GM20000 (cell line): ENCODE results near the gene MFAP5.

Experiments
- DNase-seq: peaks from one replicate; pipeline ENCODE4 v3.0.0; 2012; ENCODE audit warnings: low spot score
- CTCF ChIP-seq: IDR thresholded peaks from 2 replicates; pipeline ENCODE4 v1.5.1; 2012; ENCODE audit warnings: mild to moderate bottlenecking, control low read depth; ENCODE audit errors: extremely low read depth, missing control alignments

Gene MFAP5

GRCh38 chr12:8672381-8672780 lies 9.8 kb upstream of the MFAP5 start:
- DNase-seq = no peak
- no peak for TF ChIP-seq CTCF

- no peak for DNase-seq
- TF ChIP-seq CTCF = no peak
Observed at GRCh38 chr12:8668441-8668840, 5.8 kb upstream of the MFAP5 start.

GRCh38 chr12:8667270-8667669 lies 4.6 kb upstream of the MFAP5 start:
- no peak for DNase-seq
- no peak for TF ChIP-seq CTCF

GRCh38 chr12:8665759-8666158 lies 3.1 kb upstream of the MFAP5 start:
- DNase-seq = no peak
- no peak for TF ChIP-seq CTCF

GRCh38 chr12:8664228-8664913 lies 1.7 kb upstream of the MFAP5 start:
- DNase-seq = no peak
- TF ChIP-seq CTCF = no peak

GRCh38 chr12:8661751-8662150 lies 875 bp downstream of the MFAP5 start:
- DNase-seq = no peak
- no peak for TF ChIP-seq CTCF

GRCh38 chr12:8661016-8661415 lies 1.6 kb downstream of the MFAP5 start:
- no peak for TF ChIP-seq CTCF
- no peak for DNase-seq
